ENCODE results near the gene LRP10. TPM values are rescaled to one million over a fixed set of nuclear protein-coding genes. Genes with fewer than 3 reads are reported as not detected.

LRP10 gene
- total RNA-seq, 1 donor from 2014 or later: 43.1 TPM

- H3K27me3 Mint-ChIP-seq: no peaks in the 10 kb centered on the region
- H3K36me3 Mint-ChIP-seq (ENCODE audit: insufficient read depth): peaks cover 16% of the 10 kb centered on the region
- H3K4me3 Mint-ChIP-seq (ENCODE audit: low read depth): no peak overlapping the region
- H3K4me1 Mint-ChIP-seq (ENCODE audit: low read depth): peaks cover 11% of the 10 kb centered on the region
- no peak for DNase-seq (ENCODE audit: low spot score, unreplicated experiment)
- no peak overlapping the region for H3K27ac Mint-ChIP-seq
- TF ChIP-seq, protein P1, sequence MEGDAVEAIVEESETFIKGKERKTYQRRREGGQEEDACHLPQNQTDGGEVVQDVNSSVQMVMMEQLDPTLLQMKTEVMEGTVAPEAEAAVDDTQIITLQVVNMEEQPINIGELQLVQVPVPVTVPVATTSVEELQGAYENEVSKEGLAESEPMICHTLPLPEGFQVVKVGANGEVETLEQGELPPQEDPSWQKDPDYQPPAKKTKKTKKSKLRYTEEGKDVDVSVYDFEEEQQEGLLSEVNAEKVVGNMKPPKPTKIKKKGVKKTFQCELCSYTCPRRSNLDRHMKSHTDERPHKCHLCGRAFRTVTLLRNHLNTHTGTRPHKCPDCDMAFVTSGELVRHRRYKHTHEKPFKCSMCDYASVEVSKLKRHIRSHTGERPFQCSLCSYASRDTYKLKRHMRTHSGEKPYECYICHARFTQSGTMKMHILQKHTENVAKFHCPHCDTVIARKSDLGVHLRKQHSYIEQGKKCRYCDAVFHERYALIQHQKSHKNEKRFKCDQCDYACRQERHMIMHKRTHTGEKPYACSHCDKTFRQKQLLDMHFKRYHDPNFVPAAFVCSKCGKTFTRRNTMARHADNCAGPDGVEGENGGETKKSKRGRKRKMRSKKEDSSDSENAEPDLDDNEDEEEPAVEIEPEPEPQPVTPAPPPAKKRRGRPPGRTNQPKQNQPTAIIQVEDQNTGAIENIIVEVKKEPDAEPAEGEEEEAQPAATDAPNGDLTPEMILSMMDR (IDR thresholded peaks at IDR 0.05; ENCODE audit: unreplicated experiment): no peak
- no peaks in the 10 kb centered on the region for H3K9me3 Mint-ChIP-seq (ENCODE audit: low read depth)
Measured at GRCh38 chr14:22841769-22842168, 29.8 kb upstream of the LRP10 start.

DNA sequence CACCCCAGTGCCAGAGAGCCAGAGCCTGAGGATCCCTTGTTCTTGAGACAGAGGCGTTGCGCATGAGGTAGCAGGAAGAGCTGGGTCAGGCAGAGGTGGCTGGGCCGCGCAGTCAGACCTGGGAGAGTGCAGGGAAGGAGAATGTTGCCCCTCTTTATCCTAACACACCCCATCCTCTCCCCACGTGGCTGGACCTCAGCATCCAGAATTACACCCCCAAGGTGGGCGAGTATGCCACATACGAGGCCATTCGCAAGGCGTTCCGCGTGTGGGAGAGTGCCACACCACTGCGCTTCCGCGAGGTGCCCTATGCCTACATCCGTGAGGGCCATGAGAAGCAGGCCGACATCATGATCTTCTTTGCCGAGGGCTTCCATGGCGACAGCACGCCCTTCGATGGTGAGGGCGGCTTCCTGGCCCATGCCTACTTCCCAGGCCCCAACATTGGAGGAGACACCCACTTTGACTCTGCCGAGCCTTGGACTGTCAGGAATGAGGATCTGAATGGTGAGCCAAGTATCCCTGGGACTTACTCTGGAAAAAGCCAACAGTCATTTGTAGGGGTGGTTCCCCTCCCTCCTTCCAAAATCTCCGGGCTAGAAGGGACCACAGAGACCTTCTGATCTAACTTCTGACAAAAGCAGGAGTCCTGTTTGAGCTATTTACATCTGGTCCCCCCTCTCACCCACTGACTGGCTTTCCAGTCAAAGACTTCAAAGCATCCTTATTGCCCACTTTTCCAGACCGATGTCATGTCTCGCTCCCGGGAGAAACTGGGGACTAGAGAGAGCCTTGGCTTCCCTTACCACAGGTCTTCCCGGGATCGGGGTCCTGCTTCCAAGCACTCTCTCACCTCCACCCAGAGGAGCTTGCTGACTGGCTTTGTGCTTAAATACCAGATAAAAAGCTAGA lies 29.1 kb upstream of the LRP10 start:
- H3K36me3 Mint-ChIP-seq (ENCODE audit: insufficient read depth): peaks cover 16% of the 10 kb centered on the region
- no peak overlapping the region for H3K4me3 Mint-ChIP-seq (ENCODE audit: low read depth)
- H3K4me1 Mint-ChIP-seq (ENCODE audit: low read depth): peaks cover 11% of the 10 kb centered on the region
- TF ChIP-seq, protein P1 (IDR thresholded peaks at IDR 0.05; ENCODE audit: unreplicated experiment): no peak
- no peaks in the 10 kb centered on the region for H3K27me3 Mint-ChIP-seq
- no peak for DNase-seq (ENCODE audit: low spot score, unreplicated experiment)
- no peaks in the 10 kb centered on the region for H3K9me3 Mint-ChIP-seq (ENCODE audit: low read depth)
- H3K27ac Mint-ChIP-seq: no peak overlapping the region

GRCh38 chr14:22843123-22843925 lies 28.2 kb upstream of the LRP10 start:
- Mint-ChIP-seq H3K9me3 (ENCODE audit: low read depth) (no peaks in the 10 kb centered on the region), H3K27me3 (no peaks in the 10 kb centered on the region), H3K4me1 (ENCODE audit: low read depth) (peaks cover 9% of the 10 kb centered on the region), H3K36me3 (ENCODE audit: insufficient read depth) (peaks cover 16% of the 10 kb centered on the region), H3K4me3 (ENCODE audit: low read depth) (no peak overlapping the region), H3K27ac (no peak overlapping the region)
- no peak for DNase-seq (ENCODE audit: low spot score, unreplicated experiment)
- TF ChIP-seq, protein P1 (IDR thresholded peaks at IDR 0.05; ENCODE audit: unreplicated experiment): no peak

DNA sequence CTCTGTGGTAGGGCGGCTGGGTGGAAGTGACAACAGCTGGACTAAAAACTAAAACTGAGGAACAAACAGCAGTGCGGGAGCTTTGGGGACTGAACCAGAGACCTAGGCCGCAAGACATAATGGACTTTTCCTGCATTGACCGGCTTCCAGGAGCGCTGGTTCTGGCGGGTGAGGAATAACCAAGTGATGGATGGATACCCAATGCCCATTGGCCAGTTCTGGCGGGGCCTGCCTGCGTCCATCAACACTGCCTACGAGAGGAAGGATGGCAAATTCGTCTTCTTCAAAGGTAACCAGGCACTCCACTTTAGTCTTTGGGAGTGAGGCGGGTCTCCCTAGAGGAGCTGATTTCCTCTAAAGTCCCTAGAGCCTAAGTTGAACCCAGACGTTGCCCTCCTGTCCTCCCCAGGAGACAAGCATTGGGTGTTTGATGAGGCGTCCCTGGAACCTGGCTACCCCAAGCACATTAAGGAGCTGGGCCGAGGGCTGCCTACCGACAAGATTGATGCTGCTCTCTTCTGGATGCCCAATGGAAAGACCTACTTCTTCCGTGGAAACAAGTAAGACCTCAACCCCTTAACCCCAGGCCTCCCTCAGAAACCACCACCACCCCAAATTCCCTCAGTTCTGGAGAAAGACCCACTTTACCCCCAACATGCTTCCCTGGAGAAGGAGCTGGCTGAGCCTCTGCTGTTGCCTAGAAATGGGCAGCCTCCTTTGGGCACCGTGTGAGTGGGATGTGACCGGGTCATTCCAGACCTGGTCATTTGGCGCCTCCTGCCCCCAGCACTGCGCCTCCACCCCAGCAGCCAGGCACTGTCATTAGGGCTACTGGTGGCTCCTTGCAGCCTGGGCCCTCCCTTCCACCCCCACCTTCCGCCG lies 27.1 kb upstream of the LRP10 start:
- Mint-ChIP-seq H3K27ac (no peak overlapping the region), H3K36me3 (ENCODE audit: insufficient read depth) (peaks cover 16% of the 10 kb centered on the region), H3K9me3 (ENCODE audit: low read depth) (no peaks in the 10 kb centered on the region), H3K27me3 (no peaks in the 10 kb centered on the region), H3K4me3 (ENCODE audit: low read depth) (no peak overlapping the region), H3K4me1 (ENCODE audit: low read depth) (peaks cover 2% of the 10 kb centered on the region)
- DNase-seq (ENCODE audit: low spot score, unreplicated experiment): no peak
- TF ChIP-seq, protein P1 (IDR thresholded peaks at IDR 0.05; ENCODE audit: unreplicated experiment): no peak

GRCh38 chr14:22845103-22845394 lies 26.5 kb upstream of the LRP10 start:
- no peaks in the 10 kb centered on the region for H3K27me3 Mint-ChIP-seq
- no peak for DNase-seq (ENCODE audit: low spot score, unreplicated experiment)
- H3K9me3 Mint-ChIP-seq (ENCODE audit: low read depth): no peaks in the 10 kb centered on the region
- TF ChIP-seq, protein P1 (IDR thresholded peaks at IDR 0.05; ENCODE audit: unreplicated experiment): no peak
- no peak overlapping the region for H3K4me3 Mint-ChIP-seq (ENCODE audit: low read depth)
- H3K4me1 Mint-ChIP-seq (ENCODE audit: low read depth): peaks cover 2% of the 10 kb centered on the region
- H3K36me3 Mint-ChIP-seq (ENCODE audit: insufficient read depth): peaks cover 16% of the 10 kb centered on the region
- no peak overlapping the region for H3K27ac Mint-ChIP-seq
